Activated CD4-positive, alpha-beta T cell treated with anti-CD3 and anti-CD28 coated beads, Interleukin-2, amount 50 U/mL, for 48 hours (primary cell): ENCODE measurements around the gene PCDHA1.
"Not testable (repeated sequence)": the region's sequence is repeated elsewhere in the genome, so short reads cannot be mapped to it uniquely, and the experiment has no call there.

Experiments
- DNase-seq, 2 experiments: peaks; one replicate each; pipeline ENCODE4 v3.0.0-alpha.2; 2020

Gene PCDHA1

DNA sequence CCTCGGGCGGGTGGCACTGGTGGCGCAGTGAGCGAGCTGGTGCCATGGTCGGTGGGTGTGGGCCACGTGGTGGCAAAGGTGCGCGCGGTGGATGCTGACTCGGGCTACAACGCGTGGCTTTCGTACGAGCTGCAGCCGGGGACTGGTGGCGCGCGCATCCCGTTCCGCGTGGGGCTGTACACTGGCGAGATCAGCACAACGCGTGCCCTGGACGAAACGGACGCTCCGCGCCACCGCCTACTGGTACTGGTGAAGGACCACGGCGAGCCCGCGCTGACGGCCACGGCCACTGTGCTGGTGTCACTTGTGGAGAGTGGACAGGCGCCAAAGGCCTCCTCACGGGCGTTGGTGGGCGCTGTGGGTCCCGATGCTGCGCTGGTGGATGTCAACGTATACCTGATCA is 22.9 kb downstream of the PCDHA1 start:
- DNase-seq: no peak

DNA sequence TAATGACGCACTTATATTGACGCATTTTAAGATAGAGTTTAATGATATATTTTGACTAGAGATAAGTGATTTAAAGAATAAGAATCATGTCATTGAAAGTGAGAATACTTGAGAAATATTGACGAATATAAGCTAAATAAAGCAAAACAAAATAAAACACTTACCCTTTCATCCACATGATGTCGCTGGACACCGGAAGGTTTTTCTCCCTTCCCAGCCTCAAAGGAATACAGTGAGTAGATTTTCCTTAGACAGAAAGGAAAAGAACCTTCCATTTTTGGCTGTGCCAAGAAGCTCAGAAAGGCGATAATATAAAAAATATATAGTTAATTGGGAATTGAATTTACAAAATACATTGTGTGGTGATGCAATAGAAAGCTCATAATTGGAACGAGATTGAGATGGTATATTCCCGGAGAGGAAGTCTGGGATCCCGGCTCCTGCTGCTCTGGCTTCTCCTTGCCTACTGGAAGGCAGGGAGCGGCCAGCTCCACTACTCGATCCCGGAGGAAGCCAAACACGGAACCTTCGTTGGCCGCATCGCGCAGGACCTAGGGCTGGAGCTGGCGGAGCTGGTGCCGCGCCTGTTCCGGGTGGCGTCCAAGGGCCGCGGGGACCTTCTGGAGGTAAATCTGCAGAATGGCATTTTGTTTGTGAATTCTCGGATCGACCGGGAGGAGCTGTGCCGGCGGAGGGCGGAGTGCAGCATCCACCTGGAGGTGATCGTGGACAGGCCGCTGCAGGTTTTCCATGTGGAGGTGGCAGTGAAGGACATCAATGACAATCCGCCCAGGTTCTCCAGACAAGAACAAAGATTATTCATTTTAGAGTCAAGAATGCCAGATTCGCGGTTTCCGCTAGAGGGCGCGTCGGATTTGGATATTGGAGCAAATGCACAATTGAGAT is 35.7 kb downstream of the PCDHA1 start, which contains the start of gene PCDHA5:
Gene PCDHA5, plus strand, starts transcription at position 239 of the 906 bp plus-strand sequence.
- DNase-seq: peak; percentile 42 to 48

- DNase-seq: no peak
These were observed 36.3 kb downstream of the PCDHA1 start for GRCh38 chr5:140822281-140822629.

DNA sequence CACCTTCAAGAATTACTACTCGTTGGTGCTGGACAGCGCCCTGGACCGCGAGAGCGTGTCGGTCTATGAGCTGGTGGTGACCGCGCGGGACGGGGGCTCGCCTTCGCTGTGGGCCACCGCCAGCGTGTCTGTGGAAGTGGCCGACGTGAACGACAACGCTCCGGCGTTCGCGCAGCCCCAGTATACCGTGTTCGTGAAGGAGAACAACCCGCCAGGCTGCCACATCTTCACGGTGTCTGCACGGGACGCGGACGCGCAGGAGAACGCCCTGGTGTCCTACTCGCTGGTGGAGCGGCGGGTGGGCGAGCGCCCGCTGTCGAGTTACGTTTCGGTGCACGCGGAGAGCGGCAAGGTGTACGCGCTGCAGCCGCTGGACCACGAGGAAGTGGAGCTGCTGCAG is 37.0 kb downstream of the PCDHA1 start:
- DNase-seq: not testable (repeated sequence)

- DNase-seq: no peak
These were observed 37.5 kb downstream of the PCDHA1 start for GRCh38 chr5:140823475-140823874.

GRCh38 chr5:140827704-140828361 is 41.9 kb downstream of the PCDHA1 start, which contains the start of gene PCDHA6:
TSS of gene PCDHA6 (plus strand) at chr5:140827960. CDS start at chr5:140828092, 132 bp downstream.
- DNase-seq: no peak

DNA sequence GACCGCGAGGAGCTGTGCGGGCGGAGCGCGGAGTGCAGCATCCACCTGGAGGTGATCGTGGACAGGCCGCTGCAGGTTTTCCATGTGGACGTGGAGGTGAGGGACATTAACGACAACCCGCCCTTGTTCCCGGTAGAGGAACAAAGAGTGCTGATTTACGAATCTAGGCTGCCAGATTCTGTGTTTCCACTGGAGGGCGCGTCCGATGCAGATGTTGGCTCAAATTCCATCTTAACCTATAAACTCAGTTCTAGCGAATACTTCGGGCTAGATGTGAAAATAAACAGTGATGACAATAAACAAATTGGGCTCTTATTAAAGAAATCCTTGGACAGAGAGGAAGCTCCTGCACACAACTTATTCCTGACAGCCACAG is 42.4 kb downstream of the PCDHA1 start:
- DNase-seq: no peak

GRCh38 chr5:140829511-140830501 is 43.9 kb downstream of the PCDHA1 start:
- not testable (repeated sequence) for DNase-seq

DNA sequence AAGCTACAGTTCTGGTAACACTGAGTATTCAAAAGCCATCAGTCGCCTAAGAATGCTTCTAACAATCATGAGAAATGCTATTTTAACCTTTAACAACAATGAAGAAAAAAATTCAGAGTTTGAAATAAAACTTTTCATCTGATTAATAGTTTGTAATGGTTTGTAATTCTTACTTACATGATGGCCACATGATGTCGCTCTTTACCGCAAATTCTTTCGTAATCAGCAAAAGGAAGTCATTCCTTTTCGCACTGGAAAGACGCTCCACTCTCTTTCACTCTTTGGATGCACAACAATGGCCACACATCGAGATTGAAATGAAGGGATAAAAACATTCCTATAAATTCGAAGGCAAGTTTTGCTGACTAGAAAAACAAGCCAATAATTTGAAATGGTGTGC is 48.1 kb downstream of the PCDHA1 start, which contains the start of gene PCDHA7:
Gene PCDHA7, plus strand, starts transcription at position 277 of the 400 bp plus-strand sequence. Its CDS starts 115 bp downstream, at position 392.
- DNase-seq: no peak

GRCh38 chr5:140834439-140835008 is 48.6 kb downstream of the PCDHA1 start:
- DNase-seq: not testable (repeated sequence)

DNA sequence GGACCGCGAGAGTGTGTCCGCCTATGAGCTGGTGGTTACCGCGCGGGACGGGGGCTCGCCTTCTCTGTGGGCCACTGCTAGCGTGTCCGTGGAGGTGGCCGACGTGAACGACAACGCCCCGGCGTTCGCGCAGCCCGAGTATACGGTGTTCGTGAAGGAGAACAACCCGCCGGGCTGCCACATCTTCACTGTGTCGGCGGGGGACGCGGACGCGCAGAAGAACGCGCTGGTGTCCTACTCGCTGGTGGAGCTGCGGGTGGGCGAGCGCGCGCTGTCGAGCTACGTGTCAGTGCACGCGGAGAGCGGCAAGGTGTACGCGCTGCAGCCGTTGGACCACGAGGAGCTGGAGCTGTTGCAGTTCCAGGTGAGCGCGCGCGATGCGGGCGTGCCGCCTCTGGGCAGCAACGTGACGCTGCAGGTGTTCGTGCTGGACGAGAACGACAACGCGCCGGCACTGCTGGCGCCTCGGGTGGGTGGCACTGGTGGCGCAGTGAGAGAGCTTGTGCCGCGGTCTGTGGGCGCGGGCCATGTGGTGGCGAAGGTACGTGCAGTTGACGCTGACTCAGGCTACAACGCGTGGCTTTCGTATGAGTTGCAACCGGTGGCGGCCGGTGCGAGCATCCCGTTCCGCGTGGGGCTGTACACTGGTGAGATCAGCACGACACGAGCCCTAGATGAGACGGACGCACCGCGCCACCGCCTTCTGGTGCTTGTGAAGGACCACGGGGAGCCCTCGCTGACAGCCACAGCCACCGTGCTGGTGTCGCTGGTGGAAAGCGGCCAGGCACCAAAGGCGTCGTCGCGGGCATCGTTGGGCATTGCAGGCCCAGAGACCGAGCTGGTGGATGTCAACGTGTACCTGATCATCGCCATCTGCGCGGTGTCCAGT is 49.9 kb downstream of the PCDHA1 start:
- DNase-seq: no peak

DNA sequence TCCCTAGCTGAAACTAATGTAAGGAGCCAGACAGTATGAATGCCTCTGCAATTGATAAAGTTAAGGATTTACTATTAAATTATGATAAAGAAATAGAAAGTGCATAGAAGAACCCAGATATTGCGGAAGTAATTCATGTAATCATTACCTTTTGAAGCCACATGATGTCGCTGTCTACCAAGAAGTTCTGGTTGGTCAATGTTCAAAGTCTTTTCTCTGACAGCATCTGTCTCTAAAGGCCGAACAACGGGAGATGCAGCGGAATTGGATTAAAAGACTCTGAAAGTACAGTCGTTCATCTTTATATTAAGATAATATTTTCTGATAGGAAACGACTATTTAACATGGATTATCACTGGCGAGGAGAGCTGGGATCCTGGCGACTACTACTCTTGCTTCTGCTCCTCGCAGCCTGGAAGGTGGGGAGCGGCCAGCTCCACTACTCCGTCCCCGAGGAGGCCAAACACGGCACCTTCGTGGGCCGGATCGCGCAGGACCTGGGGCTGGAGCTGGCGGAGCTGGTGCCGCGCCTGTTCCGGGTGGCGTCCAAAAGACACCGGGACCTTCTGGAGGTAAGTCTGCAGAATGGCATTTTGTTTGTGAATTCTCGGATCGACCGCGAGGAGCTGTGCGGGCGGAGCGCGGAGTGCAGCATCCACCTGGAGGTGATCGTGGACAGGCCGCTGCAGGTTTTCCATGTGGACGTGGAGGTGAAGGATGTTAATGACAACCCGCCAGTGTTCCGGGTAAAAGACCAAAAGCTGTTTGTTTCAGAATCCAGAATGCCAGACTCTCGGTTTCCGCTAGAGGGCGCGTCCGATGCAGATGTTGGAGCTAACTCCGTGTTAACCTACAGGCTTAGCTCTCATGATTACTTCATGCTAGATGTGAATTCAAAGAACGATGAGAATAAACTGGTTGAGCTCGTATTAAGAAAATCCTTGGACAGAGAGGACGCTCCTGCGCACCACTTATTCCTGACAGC is 55.3 kb downstream of the PCDHA1 start, which contains the start of gene PCDHA8:
Gene PCDHA8, plus strand, starts transcription at position 210 of the 985 bp plus-strand sequence. Its CDS starts 135 bp downstream, at position 345.
- peak; percentile 22 to 32 for DNase-seq

GRCh38 chr5:140842798-140843733 is 57.1 kb downstream of the PCDHA1 start:
- no peak for DNase-seq

DNA sequence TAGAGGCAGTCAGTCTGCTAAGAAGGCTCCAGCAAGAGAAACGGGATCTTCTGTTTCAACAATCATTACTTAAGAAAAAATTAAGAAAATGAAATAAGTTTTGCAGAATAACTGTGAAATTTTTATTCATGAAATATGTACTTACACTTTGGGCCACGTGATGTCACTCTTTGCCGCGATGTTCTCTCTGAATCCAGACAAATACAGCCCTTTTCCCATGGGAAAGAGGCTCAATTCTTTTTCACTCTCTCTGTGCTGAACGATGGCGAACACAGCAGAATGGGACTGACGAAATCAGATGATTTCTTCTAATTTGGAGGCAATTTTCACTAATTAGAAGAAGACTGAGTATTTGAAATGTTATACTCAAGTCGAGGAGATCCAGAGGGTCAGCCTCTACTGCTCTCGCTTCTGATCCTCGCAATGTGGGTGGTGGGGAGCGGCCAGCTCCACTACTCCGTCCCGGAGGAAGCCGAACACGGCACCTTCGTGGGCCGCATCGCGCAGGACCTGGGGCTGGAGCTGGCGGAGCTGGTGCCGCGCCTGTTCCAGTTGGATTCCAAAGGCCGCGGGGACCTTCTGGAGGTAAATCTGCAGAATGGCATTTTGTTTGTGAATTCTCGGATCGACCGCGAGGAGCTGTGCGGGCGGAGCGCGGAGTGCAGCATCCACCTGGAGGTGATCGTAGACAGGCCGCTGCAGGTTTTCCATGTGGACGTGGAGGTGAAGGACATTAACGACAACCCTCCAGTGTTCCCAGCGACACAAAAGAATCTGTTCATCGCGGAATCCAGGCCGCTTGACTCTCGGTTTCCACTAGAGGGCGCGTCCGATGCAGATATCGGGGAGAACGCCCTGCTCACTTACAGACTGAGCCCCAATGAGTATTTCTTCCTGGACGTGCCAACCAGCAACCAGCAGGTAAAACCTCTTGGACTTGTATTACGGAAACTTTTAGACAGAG is 62.5 kb downstream of the PCDHA1 start, which contains the start of gene PCDHA9:
Gene PCDHA9, plus strand, starts transcription at position 244 of the 964 bp plus-strand sequence. Its CDS starts 114 bp downstream, at position 358.
- not testable (repeated sequence) for DNase-seq

- DNase-seq: not testable (repeated sequence)
These were observed 64.1 kb downstream of the PCDHA1 start for GRCh38 chr5:140849831-140850634.
